ENCODE data around the gene ARF1. TPM values are rescaled to one million over a fixed set of nuclear protein-coding genes. Genes with fewer than 3 reads are reported as not detected.

Gene ARF1
- total RNA-seq, 1 donor, result 231 TPM

DNA sequence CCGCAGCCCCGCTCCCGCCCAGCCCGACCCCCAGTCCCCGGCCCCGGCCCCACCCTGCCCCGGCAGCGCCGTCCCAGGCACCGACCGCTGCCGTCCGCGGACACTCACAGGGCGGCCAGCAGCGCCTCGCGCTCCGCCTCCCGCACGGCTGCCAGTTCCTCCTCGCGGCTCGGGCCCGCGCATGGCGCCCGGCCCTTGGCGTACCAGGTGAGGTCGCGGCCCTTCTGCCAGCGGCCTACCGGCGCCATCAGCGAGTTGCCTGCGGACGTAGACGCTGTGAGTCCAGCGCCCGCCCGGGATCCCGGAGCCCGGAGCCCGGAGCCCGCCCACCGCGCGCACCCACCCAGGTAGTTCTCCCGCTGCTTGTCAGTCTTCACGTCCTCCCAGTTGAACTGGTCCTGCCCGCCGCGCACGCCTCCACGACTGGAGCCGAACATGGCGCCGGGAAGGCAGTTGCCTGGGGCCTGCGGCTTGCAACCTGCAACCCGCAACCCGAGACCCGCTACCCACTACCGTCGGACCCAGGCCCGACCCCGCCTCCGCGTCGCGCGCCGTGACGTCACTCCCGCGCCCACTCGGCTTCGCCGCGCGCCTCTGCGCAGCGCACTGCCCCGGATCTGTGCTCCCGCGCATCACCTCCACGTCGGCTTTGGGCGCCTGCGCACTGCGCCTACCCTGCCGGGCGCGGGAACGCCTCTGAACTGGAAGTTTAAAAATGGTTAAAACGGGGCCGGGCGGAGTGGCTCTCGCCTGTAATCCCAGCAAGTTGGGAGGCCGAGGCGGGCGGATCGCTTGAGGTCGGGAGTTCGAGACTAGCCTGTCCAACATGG is 20.5 kb downstream of the ARF1 start, which contains the start of gene C1orf35:
C1orf35 (minus strand) TSS at position 535 of the 830 bp plus-strand sequence; CDS start at position 437, 98 bp downstream.
- Histone ChIP-seq H3K27ac (ENCODE audit: low read depth, low read length) (peak within 1 kb of the TSS; percentile 72), H4K20me1 (ENCODE audit: insufficient read depth, low read length) (peaks cover 33% of the 10 kb centered on the region), H3K4me2 (ENCODE audit: insufficient read depth, low read length) (peak within 1 kb of the TSS; percentile 89), H3K79me2 (ENCODE audit: insufficient read depth, low read length) (peaks cover 56% of the 10 kb centered on the region), H2AFZ (ENCODE audit: low read length) (peak within 1 kb of the TSS; percentile 89), H3K4me3 (ENCODE audit: insufficient read depth, low read length) (peak within 1 kb of the TSS; percentile 96), H3K9me3 (ENCODE audit: low read depth, low read length) (no peaks in the 10 kb centered on the region), H3K27me3 (ENCODE audit: insufficient read depth, low read length) (no peaks in the 10 kb centered on the region), H3K36me3 (ENCODE audit: insufficient read depth, low read length) (peaks cover 43% of the 10 kb centered on the region), H3K4me1 (ENCODE audit: insufficient read depth, low read length) (peaks cover 11% of the 10 kb centered on the region)
- TF ChIP-seq, protein P1, sequence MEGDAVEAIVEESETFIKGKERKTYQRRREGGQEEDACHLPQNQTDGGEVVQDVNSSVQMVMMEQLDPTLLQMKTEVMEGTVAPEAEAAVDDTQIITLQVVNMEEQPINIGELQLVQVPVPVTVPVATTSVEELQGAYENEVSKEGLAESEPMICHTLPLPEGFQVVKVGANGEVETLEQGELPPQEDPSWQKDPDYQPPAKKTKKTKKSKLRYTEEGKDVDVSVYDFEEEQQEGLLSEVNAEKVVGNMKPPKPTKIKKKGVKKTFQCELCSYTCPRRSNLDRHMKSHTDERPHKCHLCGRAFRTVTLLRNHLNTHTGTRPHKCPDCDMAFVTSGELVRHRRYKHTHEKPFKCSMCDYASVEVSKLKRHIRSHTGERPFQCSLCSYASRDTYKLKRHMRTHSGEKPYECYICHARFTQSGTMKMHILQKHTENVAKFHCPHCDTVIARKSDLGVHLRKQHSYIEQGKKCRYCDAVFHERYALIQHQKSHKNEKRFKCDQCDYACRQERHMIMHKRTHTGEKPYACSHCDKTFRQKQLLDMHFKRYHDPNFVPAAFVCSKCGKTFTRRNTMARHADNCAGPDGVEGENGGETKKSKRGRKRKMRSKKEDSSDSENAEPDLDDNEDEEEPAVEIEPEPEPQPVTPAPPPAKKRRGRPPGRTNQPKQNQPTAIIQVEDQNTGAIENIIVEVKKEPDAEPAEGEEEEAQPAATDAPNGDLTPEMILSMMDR (IDR thresholded peaks at IDR 0.05; ENCODE audit: extremely low read depth, low read depth, low read length), result no peak
- peak; percentile 100 for DNase-seq (ENCODE audit: insufficient read length, low spot score, missing footprints)

DNA sequence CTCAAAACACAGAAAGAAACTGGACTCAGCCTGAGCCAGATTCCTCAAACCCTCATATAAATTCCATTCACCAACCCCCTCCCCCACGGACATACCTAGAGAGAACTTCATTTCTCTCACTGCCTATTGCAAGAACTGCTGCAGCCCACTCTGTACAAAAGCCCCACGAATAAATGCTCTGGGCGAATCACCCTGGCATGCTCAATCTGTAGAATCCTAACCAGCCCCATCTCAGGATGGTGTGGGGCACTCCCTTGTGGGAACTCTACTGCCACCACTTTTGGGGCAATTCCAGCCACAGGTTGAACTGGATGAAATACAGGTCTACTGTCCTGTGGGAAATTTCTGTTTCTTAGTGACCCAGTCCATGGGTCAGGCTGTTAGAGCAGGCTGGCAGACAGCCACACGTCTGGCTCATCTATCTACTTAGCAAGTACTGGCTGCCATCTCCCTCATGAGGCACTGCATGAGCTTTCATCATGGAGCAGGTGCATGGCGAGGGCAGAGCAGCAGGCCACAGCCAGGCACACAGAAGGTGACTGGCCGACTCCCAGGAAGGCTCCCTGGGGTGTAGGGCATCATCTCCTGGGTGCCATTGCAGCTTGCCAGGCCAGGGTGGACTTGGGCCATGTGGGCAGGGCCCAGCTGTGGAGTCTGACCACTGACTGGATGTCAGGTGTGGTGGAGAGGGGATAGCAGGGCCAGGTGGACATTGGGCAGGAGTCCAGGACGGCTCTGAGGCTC is 22.2 kb downstream of the ARF1 start:
- peak; percentile 73 for DNase-seq (ENCODE audit: insufficient read length, low spot score, missing footprints)
- TF ChIP-seq, protein P1 (IDR thresholded peaks at IDR 0.05; ENCODE audit: extremely low read depth, low read depth, low read length), result no peak
- Histone ChIP-seq H4K20me1 (ENCODE audit: insufficient read depth, low read length) (peaks cover 16% of the 10 kb centered on the region), H3K27me3 (ENCODE audit: insufficient read depth, low read length) (no peaks in the 10 kb centered on the region), H3K27ac (ENCODE audit: low read depth, low read length) (no peak overlapping the region), H3K79me2 (ENCODE audit: insufficient read depth, low read length) (peaks cover 55% of the 10 kb centered on the region), H3K9me3 (ENCODE audit: low read depth, low read length) (no peaks in the 10 kb centered on the region), H2AFZ (ENCODE audit: low read length) (peak overlapping the region; percentile 17), H3K4me2 (ENCODE audit: insufficient read depth, low read length) (peak overlapping the region; percentile 89), H3K4me3 (ENCODE audit: insufficient read depth, low read length) (no peak overlapping the region), H3K4me1 (ENCODE audit: insufficient read depth, low read length) (peaks cover 20% of the 10 kb centered on the region), H3K36me3 (ENCODE audit: insufficient read depth, low read length) (peaks cover 26% of the 10 kb centered on the region)

DNA sequence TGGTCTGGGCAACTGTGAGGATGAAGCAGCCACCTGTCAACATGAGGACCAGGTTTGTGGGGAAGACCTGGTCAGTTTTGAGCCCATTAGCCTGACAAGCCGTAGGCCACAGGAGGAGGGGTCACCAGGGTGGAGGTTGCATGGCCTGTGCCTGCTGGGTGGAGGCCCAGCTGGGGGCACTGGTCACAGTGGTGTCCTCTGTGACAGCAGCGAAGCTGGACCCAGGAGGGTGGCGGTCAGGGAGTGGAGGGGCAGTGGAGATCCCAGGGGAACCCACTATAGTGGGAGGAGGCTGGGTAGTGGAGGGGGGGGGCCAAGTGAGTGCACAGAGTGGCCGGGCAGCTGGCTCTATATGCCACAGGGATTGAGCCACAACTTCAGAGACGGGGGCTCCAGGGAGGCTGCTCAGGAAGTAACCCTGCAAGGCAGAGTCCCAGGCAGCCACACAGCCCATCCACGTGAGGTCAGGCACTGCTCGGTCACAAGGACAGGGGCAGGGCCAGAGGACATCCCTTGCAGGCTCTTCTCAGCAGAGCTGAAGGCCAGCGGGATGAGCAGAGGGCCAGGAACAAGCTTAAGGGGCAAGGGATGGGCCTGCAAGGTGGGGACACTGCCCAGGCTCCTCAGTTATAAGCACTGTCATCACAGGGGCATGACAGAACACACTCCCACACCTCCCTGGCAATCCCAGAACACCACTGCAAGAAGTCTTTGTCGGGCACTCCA is 22.9 kb downstream of the ARF1 start:
- Histone ChIP-seq H3K27me3 (ENCODE audit: insufficient read depth, low read length) (no peaks in the 10 kb centered on the region), H3K4me2 (ENCODE audit: insufficient read depth, low read length) (no peak overlapping the region), H3K4me3 (ENCODE audit: insufficient read depth, low read length) (no peak overlapping the region), H4K20me1 (ENCODE audit: insufficient read depth, low read length) (peaks cover 11% of the 10 kb centered on the region), H3K4me1 (ENCODE audit: insufficient read depth, low read length) (peaks cover 26% of the 10 kb centered on the region), H3K27ac (ENCODE audit: low read depth, low read length) (no peak overlapping the region), H2AFZ (ENCODE audit: low read length) (no peak overlapping the region), H3K36me3 (ENCODE audit: insufficient read depth, low read length) (peaks cover 19% of the 10 kb centered on the region), H3K79me2 (ENCODE audit: insufficient read depth, low read length) (peaks cover 55% of the 10 kb centered on the region), H3K9me3 (ENCODE audit: low read depth, low read length) (no peaks in the 10 kb centered on the region)
- TF ChIP-seq, protein P1 (IDR thresholded peaks at IDR 0.05; ENCODE audit: extremely low read depth, low read depth, low read length), result no peak
- no peak for DNase-seq (ENCODE audit: insufficient read length, low spot score, missing footprints)
